Measurements from ENCODE around the gene TLE1.
"Not testable (repeated sequence)": the region's sequence is repeated elsewhere in the genome, so short reads cannot be mapped to it uniquely, and the experiment has no call there.

TLE1 gene

DNA sequence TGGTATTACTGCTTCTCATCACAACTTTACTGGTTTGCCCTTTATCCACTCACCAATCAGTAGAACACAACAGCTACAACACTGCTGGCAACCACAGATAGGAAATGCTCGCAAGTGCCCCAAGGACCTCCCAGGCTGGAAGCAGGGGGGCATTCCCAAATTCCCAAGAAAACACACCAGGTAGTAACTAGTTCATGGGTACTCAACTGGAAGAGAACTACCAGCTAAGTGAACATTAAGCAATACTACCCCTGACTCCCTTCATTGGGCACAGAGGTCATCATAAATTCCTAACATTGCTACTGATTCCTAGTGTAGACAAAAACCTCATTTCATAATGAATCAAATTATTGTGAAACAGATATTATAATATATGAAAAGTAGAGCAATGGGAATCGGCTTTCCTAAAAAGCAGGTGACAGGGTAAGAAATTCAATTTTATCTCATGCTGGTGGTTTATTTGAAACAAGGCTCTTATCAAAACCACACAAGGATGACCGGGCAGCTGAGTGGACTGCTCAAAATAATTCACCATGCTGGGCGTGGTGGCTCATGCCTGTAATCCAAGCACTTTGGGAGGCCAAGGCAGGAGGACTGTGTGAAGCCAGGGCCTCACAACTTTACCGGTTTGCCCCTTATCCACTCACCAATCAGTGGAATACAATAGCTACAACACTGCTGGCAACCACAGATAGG is 81.6 kb downstream of the TLE1 start:
- Histone ChIP-seq H3K27me3 (replicated peaks) (no peaks in the 10 kb centered on the region), H3K4me3 (ENCODE audit: low read depth, low read length) (no peak overlapping the region), H3K27ac (no peak overlapping the region), H3K36me3 (replicated peaks) (no peaks in the 10 kb centered on the region)
- TF ChIP-seq, protein P1, sequence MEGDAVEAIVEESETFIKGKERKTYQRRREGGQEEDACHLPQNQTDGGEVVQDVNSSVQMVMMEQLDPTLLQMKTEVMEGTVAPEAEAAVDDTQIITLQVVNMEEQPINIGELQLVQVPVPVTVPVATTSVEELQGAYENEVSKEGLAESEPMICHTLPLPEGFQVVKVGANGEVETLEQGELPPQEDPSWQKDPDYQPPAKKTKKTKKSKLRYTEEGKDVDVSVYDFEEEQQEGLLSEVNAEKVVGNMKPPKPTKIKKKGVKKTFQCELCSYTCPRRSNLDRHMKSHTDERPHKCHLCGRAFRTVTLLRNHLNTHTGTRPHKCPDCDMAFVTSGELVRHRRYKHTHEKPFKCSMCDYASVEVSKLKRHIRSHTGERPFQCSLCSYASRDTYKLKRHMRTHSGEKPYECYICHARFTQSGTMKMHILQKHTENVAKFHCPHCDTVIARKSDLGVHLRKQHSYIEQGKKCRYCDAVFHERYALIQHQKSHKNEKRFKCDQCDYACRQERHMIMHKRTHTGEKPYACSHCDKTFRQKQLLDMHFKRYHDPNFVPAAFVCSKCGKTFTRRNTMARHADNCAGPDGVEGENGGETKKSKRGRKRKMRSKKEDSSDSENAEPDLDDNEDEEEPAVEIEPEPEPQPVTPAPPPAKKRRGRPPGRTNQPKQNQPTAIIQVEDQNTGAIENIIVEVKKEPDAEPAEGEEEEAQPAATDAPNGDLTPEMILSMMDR (IDR thresholded peaks at IDR 0.05; ENCODE audit: low read depth, low read length, missing control alignments) = no peak
- in situ Hi-C loops (cut with HindIII; ENCODE audit: low pct_ligation_motif_present, low sequenced_read_pairs) = no loop called here
- DNase-seq = no peak

DNA sequence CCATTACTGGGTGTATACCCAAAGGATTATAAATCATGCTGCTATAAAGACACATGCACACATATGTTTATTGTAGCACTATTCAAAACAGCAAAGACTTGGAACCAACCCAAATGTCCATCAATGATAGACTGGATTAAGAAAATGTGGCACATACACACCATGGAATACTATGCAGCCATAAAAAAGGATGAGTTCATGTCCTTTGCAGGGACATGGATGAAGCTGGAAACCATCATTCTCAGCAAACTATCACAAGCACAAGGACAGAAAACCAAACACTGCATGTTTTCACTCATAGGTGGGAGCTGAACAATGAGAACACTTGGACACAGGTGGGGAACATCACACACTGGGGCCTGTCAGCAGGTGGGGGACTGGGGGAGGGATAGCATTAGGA is 83.1 kb downstream of the TLE1 start:
- in situ Hi-C loops (cut with HindIII; ENCODE audit: low pct_ligation_motif_present, low sequenced_read_pairs); H3K4me3 ChIP-seq (ENCODE audit: low read depth, low read length); DNase-seq; H3K27me3 ChIP-seq (replicated peaks); H3K27ac ChIP-seq; H3K36me3 ChIP-seq (replicated peaks): not testable (repeated sequence)

DNA sequence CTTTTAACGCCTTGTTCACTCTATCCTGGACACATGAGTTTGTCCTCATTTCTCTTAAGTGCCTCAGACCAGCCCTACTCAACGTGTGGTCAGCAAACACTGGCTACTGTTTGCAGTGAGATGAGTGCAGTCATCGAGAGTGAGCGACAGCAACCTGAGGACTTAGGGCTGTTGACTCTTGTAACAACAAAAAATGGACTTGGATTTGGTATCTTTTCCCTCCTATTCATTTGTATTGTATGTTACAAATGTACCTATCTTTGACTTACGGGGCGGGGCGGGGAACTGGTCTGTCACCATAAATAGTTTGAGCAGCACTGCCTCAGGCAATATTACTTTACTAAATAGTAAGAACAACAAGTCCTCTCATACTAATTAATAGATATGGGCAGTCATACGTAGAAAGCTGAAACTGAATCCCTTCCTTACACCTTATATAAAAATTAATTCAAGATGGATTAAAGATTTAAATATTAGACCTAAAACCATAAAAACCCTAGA is 84.1 kb downstream of the TLE1 start:
- in situ Hi-C loops (cut with HindIII; ENCODE audit: low pct_ligation_motif_present, low sequenced_read_pairs) = no loop called here
- H3K27ac ChIP-seq = no peak overlapping the region
- H3K36me3 ChIP-seq (replicated peaks) = no peaks in the 10 kb centered on the region
- DNase-seq = no peak
- TF ChIP-seq, protein P1 (IDR thresholded peaks at IDR 0.05; ENCODE audit: low read depth, low read length, missing control alignments) = no peak
- H3K4me3 ChIP-seq (ENCODE audit: low read depth, low read length) = no peak overlapping the region
- H3K27me3 ChIP-seq (replicated peaks) = no peaks in the 10 kb centered on the region

DNA sequence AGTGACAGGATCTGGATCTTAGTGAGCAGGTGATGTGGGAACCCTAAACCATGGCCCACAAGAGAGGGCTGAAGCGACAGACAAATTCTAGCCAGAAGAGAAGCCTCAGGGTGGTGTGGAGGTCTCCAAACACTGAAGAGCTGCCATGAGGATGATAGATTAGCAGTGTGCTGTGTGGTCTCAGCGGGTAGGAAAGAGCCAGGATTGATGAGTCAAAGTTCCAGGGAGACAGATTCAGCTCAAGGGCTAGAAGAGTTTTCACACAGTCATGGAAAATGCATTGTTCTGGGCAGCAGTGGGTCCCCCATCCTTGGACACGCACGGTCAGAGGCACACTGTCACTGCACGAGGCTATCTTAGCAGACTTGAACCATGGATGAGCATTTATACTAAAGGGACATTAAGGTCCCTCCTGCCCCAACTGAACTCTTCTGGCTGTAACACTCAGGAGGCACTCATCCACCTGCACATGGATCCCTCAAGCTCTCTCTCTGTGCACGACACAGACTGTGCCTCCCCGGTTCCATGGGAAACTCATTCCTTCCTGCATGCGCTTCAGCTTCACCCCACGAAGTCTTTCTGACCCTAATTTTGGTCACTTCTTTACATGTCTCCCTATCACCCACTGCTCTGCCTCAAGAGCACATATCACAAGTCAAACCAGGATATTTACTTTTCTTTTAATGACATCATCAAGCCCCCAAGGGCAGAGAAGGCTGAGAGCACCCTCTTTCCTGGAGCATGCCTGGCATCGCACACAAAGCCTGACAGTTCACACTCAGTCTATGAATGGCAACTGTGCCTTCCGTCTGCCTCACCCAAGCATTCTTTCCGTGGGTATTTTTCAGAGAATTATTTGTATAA is 84.8 kb downstream of the TLE1 start:
- no peaks in the 10 kb centered on the region for H3K27me3 ChIP-seq (replicated peaks)
- DNase-seq = no peak
- H3K27ac ChIP-seq = no peak overlapping the region
- TF ChIP-seq, protein P1 (IDR thresholded peaks at IDR 0.05; ENCODE audit: low read depth, low read length, missing control alignments) = no peak
- in situ Hi-C loops (cut with HindIII; ENCODE audit: low pct_ligation_motif_present, low sequenced_read_pairs) = no loop called here
- H3K36me3 ChIP-seq (replicated peaks) = no peaks in the 10 kb centered on the region
- no peak overlapping the region for H3K4me3 ChIP-seq (ENCODE audit: low read depth, low read length)

DNA sequence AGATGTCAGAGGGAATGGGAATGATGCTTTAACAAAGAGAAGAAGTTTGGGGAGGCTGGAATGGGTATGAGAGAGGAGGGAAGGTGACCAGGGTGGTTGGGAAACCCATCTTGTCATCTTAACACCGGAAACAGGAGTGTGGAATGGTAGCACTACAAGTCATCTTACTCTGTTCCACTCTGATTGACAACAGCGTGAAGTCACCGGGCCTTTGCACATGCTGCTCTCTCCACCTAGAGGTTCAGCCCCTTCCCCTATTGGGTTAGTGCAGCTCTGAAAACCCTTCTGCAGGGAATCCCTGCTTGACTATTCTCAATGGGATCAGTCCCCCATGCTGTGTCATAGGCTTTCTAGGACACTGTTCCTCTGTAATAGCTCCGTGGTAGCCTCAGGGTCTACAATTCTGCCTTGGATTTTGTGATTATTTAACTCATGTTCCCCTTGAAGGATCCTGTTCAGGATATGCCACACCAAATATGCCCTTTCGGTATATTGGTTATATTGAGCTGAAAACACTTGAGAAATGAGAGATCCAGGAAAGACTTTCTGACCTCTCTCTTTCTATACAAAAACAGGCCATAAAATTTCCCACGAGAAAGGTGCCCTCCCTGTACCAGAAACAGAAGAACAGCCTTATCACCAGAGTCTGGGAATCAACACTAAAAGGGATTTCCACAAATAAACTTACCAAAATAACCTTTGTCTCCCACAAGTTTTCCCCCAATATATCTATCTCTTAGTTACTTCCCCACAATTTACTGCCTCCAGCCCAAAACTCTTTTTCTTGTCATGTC is 86.3 kb downstream of the TLE1 start:
- in situ Hi-C loops (cut with HindIII; ENCODE audit: low pct_ligation_motif_present, low sequenced_read_pairs) = no loop called here
- H3K27ac ChIP-seq = no peak overlapping the region
- no peaks in the 10 kb centered on the region for H3K27me3 ChIP-seq (replicated peaks)
- no peak overlapping the region for H3K4me3 ChIP-seq (ENCODE audit: low read depth, low read length)
- no peak for DNase-seq
- TF ChIP-seq, protein P1 (IDR thresholded peaks at IDR 0.05; ENCODE audit: low read depth, low read length, missing control alignments) = no peak
- H3K36me3 ChIP-seq (replicated peaks) = no peaks in the 10 kb centered on the region

Data from brain microvascular endothelial cell (primary cell).